ENCODE measurements around the gene C17orf113.
A peak's percentile ranks its signal among the peaks of the same experiment; 100 is the strongest.

C17orf113 gene

DNA sequence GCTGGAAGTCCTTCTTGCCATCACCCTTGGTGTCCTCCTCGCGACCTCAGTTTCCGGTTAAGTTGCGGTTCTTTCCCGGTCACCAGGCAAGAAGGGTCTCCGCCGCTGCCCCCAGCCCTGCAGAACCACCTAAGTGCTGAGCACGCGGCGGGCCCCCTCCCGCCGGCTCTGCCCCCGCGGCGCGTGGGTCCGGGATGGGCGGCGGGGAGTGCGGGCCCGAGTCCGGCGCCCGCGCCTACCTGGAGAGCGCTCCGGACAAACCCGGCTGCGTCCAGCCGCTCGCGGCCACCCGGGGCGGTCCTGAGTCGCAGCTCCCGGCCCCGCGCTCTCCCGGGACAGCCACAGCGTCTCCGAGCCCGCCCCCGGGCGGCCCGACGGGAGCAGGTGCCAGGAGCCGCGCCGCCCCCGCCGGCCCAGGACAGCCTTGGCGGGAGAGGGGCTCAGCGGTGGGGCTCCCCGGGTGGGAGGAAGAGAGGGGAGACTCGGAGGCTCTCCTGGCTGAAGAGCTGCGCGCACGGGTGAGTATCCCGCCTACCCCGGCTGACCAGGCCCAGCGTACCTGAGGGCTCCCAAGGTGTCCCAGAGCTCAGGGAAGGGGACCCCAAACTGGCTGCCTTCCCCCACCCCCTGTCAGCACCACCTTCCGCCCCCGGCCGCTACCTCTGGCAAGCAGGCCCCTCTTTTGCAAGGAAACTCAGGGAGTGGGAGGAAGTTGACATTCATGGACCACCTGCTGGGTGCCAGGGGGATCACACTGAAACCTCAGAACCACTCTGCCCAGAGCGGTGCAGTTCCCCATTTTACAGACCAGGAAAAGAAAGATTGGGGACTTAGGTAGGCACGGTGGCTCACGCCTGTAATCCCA lies 22.2 kb upstream of the C17orf113 start:
- DNase-seq, result no peak

DNA sequence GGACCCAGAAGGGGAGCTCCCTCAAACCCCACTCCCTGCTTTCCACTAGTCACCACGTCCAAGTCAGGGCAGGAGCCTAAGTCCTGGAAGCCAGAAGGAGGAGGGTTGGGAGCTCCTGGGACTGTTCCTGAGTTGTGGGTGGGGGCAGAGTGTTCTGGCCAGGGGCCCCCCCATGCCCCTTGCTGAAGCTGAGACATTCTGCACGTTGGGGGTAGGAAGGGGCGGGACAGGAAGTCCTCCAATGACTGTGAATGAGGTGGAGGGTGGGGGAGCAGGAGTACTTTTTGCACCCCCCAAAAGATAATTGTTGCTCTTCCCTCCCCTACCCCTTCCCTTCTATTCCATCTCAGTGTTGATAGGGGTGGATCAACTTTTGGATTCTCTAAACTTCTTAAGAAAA lies 21.4 kb upstream of the C17orf113 start:
- DNase-seq, result no peak

DNA sequence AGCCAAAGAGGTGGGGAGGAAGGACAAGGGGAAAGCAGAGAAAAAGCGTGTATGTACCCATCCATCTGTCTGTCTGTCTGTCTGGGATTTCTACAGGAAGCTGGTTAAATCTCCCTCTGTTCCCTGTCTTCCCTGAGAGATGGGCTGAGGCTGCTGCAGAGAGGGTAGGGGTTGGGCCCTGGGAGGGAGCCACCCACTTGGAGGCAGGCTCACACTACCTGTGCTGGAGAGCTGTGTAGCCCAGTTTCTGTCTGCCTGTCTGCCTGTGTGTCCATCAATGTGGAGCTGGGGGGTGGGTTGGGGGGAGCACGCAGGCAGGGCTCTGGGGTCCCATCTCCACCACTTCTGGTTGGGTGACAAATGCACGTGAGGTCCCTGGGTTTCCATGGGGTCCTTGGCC lies 18.6 kb upstream of the C17orf113 start:
- no peak for DNase-seq

DNA sequence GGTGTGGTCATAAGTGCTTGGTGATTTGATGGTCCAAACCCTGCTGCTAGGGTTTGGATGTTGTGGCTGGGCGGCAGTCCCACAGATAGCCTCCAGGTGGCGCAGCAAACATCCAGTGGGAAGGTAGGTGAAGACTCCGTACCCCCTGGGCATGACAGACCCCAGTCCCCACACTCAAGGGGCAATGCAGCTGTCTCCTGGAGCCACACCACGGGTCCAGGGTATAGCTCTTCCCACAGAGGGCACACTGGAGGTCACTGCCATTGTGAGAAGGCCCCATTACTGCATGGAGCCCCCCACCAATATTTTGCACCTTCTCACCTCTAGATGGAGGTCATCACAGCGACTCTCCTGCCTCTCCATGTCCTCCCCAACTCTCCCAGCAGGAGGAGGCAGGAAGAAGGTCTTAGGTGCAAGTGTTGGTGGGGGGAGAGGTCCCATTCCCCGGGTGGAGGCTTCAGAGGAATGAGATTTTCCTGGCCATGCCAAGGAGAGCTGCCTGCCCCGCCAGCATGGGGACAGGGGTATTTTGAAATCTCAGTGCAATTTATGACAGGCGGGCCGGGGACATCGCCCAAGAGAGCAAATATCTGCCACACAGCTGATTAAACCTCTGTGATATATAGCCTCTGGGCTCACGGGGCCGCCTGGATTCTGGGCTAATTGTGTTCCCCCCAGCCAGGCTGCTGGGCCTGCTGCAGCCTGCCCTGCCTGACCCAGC lies 17.1 kb upstream of the C17orf113 start:
- DNase-seq, result peak; percentile 76 to 82

DNA sequence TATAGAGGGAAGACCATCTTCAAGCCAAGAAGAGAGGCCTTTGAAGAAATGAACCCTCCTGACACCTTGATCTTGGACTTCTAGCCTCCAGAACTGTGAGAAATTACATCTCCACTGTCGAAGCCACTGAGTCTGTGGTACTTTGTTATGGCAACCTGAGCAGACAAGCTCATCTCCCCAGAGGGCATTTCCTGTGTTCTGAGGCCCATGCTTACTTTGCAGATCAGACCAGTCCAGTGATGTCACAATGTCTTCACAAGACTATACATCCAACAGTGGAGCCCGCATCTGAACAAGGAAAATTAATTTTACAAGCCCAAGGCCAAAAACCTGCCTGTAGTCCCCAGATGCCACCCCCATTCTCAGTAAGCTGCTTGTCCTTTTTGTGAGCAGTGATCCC lies 14.8 kb upstream of the C17orf113 start:
- DNase-seq, result no peak

DNA sequence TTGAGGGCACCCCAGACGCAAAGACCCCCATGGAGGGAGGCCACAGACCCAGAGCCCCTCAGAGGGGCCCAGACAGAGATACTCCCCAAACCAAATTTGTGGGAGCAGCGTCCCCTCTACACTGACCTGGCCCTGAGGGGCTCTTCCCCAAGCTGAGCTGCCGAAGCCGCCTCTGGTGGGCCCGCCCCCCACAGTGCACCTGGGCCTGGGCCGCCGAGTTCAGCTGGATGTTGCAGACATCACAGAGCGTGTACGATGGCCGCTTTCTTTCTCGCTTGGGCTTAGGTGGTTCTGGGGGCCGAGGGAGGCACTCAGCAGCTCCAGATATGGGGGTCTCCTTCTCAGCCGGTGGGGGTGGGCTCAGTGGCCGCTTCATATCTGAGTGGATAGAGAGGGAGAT lies 12.3 kb upstream of the C17orf113 start:
- no peak for DNase-seq

DNA sequence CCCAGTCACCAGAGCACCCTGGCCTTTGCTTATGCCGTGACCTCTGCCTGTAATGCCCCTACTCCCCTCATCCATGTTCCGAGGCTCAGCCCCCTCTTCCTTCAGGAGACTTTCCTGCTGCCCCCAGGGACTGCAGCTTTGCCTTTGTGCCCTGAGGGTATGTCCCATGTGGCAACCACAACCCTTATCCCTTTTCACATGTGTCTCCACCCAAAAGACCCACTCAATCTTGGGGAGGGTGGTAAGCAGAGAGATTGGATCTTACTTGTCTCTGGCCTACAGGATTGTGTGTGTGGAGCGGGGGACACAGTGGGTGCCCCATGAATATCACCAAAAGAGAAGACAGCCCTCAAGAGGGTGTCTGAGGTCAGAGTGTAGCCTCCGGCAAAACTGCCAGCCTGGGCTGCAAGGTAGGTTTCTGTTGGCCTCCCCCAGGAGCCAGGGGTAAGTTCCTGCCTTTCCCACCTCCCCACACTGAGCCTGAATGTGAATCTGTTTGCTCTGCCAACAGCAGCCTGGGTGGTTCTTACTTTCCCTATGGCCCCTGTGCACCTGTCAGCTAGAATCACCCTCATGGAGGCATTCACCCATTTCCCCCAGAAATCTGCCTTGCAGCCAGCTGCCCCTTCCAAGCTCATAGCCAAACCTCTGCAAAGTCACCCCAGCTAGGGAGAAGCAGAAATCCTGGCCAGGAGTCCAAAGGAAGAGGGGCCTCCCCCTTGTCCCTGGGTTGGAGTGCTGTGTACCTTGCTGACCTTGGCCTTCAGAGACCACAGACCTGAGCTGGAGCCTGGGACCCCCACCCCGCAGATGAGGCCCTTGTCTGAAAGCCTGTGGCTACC lies 11.5 kb upstream of the C17orf113 start:
- no peak for DNase-seq

DNA sequence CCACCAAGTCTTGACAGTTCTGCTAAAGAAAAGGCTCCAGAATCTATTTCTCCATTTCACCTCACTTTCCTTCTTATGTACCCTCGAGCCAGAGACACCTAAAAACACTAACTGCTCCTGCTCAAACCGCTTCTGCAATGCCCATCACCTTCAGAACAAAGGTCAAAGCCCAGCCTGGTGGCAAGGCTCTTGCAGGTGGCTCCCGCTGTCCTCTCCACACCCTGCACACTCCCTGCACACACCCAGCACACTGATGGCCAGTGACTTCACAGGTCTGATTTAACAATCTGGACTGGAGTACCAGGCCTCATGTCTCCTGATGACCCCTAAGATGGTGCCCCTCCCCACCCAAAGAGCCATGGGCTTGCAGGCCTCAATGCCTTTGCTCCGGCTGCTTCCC lies 9.8 kb upstream of the C17orf113 start:
- DNase-seq, result no peak

DNA sequence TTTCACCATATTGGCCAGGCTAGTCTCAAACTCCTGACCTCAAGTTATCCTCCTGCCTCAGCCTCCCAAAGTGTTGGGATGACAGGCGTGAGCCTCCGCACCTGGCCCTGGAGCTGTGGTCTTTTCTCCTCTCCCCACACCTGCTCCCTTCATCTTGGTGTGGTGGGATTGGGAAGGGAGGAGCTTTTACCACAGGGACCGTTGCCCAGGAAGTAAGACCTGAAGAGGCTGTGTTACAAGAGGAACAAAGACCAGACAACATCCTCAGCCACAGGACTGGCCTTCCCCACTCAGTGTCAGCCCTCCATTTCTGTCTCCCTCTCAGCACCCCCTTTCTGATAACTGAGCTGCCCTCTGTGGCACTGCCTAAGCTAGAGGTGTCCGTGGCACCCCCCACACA lies 9.4 kb upstream of the C17orf113 start:
- no peak for DNase-seq

DNA sequence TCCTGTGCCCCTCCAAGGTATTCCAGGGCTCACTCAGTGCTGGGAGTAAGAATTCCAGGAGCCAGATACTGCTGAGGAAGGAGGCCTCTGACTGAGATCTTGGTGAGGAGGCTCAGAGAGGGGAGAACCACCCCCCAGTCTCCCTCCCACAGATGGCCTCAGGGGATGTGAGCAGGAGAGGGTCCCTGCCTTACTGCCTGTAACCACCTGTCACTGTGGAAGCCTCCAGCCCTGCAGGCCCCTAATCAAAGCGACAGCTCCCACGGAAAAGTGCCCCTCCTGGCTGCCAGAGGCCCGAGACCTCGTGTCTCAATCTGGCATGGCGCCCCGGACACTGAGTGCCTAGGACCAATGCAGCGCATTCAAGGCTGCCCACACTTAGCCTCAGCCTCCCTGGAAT lies 7.7 kb upstream of the C17orf113 start:
- no peak for DNase-seq

DNA sequence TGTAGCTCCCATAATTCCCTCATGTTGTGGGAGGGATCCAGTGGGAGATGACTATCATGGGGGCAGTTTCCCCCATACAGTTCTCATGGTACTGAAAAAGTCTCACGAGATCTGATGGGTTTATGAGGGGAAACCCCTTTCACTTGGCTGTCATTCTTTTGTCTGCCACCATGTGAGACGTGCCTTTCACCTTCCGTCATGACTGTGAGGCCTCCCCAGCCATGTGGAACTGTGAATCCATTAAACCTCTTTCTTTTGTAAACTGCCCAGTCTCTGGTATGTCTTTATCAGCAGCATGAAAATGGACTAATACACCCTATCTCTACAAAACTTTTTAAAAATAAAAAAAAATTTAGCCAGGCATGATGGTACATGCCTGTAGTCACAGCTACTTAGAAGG lies 6.2 kb upstream of the C17orf113 start:
- DNase-seq, result no peak

DNA sequence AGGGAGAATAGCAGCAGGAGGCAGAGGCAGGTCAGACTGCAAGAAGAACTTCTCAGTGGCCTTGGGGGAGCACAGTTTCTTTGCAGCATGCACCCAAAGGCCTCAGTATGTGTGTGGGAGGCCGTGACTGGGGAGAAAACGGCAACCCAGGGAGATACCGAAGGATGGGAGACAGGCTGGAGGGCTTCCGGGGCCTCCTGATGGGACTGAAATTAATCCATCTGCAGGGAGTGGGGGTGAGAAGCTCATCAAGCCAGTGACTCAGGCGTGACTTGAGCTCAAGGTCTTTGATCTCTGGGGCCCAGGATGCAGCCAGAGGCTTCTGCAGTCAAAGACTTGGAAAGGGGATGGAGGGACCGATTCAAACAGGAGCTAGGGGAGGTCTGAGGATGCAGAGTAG lies 5.1 kb upstream of the C17orf113 start:
- no peak for DNase-seq

DNA sequence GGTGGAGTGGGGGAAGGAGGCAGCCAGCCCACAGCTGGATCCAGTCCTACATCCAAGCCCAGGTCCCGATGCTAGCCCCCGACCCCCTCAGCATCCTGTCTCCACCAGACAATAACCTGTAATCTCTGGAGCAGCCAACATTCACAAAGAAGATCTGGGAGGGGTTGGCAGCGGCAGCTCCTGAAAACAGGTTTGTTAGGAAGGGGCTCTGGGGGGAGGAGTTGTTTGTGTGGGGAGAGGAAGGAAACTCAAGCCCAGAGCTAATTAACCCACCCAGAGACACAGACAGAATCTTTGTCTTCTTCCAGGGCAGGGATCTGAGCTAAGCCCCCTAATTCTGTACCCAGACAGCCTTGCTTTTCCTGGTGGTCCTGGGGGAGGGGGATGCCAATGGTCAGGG lies 4.6 kb upstream of the C17orf113 start:
- no peak for DNase-seq

DNA sequence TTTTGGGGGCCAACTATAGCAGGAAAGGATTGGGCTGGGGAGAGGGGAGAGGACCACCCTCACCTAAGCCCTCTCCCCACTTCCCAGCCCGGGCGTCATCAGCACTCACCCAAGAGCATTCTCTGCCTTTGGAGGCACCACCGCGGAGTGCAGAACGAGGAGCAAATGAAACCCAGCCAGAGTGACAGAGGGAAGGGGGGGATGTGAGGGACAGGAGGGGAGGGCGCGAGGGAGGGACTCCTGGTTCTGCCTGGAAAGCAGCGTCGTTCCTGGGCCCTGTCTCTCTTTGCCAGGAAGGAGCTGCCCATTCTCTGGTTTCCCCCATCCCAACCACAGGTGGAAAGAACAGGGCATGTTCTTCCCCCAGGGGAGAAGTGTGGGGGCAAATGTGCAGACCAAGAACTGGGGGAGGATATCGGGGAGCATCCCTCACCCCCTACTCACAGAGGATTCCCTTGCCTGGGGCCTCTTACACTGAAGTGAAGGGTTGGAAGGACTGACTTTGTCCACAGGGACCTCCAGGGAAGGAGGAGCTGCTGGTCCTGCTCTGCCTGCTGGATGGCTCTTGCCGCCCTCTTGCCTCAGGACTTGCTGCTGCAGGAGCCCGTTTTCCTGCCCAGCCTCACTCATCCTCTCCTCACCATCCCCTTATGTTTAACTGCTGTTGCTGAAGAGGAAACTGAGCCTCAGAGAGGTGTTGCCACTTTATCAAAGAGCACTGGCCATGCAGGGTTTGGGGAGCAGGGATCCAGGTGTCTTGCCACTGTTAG lies 3.5 kb upstream of the C17orf113 start:
- no peak for DNase-seq

DNA sequence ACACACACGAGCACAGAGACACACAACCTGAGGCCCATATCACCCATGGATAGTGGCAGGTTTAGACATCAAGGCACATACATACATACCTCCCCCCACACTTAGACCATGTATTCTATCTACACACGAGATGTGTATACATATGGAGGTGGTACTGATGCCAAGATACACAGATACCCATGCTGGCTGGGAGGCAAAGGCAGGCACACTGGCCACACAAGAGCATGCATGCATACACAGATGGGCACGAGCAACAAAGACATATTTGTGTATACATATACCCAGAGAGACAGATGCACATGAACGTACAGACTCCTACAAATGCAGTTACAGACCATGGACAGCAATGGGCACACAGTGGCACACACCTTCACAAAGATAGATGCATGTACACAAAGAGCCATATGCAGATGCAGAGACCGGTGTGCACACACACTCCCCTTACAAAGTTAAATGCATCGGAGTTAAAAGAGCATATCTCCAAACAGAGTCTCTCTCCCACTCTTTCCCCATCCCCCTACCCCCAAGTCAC lies 2.0 kb upstream of the C17orf113 start:
- DNase-seq, result no peak

DNA sequence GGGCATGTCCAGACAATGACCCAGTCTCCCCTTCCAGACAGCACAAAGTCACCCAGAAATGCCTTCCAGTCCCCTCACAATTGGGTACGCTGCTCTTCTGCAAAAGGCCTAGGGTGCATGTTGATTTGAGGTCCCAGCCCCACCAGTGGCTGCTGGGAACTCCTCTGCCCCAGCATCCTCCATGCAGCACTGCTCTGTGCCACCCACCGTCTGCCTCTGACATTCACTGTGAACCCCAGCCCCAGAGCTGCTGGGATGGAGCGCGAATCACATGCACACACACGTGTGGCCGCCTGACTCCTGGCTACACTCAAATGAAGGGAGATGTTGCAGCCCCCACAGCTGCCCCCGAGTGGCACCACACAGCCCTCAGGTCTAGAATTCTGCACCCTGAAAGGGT lies 1.2 kb upstream of the C17orf113 start:
- DNase-seq, result no peak

DNA sequence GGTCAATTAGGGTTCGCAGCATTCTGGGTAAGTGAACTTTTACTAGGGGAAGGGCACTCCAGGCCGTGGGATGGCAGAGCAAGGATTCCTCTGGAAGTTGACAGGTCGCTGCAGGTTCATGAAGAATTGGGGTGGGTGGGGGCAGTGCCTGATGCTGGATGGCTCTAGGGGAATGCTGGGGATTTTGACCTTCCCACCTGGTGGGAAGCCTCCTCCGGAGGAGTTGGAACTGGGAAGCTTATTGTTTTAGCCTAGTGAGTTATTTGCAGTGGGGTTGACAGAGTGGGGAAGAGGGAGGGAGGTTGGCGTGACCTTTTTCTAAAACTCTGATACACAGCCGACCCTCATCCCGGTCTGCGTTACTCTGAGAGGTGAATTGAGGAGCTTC lies 606 bp upstream of the C17orf113 start:
- DNase-seq, result no peak

DNA sequence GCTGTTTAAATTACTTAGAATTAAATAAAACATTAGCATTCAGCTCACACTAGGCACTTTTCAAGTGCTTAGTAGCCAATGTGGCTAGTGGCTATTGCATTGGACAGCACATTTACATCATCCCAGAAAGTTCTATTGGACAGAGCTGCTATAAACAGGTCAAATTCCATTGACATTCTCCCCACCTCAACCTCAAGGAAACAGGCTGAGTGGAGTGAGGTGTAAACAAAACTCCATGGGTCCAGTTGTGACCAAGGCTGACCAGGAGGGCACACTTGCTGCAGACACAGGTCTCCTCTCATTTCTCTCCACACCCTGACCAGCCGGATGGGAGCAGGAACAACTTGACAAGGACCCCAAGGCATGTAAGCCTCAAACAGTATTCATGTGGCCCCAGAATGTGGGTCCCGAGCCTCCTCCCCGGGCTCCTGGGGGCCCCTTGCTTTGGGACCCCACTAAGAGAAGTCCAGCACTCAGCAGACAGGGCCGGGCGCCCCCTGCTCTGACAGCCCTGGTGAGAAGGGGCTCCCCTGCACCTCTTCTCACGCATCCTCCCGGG lies 488 bp downstream of the C17orf113 start:
- DNase-seq, result no peak

DNA sequence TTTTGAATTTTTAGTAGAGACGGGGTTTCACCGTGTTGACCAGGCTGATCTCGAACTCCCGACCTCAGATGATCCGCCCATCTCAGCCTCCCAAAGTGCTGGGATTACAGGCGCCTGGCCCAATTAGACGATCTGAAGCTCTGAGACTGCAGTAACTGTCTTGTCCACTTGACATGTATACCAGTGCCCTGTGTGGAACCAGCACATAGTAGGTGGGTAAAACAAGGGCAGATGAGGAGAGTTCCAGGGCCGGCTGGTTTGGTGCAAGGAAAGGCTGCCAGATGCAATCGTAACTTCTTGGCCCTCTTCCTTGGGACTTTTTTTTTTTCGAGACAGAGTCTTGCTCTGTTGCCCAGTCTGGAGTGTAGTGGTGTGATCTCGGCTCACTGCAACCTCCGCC lies 3.1 kb downstream of the C17orf113 start:
- DNase-seq, result no peak

DNA sequence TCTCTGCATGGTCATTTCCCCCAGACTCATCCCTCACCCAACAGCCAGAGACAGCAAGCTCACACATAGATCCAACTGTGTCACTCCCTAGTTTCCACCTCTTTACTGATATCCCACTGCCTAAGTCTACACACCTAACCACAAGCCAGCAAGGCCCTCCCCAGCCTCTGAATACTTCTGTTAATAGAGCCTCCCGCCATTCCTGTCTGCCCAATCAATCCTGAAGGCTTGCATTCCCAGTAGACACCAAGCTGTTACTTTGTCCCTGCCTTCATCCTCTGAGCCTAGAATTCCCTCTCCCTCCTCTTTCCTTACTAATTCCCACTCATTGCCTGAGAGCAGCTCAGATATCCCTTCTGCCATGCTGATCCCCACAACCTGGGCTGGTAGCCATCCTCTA lies 4.7 kb downstream of the C17orf113 start:
- no peak for DNase-seq

DNA sequence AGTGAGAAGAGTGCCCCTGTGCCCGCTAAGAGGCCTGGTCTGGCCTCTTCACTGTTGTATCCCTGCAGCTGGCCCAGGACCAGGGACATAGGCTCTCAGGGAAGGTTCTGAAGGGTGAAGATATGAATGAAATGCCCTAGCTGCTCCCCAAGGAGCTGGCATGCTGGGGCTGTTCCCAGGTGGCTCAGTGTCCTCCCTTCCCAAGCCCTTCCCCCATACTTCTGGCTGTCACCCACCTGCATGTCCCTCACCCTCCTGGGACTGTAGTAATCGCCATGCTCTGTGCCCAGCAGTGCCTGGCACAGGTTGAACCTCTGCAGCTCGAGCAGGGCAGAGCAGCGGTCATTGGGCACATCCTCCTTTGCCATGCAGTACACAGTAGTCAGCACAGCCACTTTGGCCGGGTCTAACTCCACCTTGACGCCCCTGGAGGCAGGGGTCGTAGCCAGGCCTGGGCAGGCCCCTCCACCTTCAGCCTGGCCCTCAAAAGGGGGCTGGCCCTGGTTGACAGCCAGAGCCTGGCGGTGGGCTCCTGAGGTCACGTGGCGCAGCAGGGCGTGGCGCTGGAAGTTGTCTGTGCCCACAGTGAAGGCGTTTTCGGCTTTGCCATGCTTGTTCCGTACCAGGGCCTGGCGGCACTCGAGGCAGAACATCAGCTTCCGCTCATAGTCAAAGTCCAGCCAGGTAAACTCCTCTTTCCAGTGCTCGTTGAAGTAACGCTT lies 7.6 kb downstream of the C17orf113 start:
- DNase-seq, result no peak

DNA sequence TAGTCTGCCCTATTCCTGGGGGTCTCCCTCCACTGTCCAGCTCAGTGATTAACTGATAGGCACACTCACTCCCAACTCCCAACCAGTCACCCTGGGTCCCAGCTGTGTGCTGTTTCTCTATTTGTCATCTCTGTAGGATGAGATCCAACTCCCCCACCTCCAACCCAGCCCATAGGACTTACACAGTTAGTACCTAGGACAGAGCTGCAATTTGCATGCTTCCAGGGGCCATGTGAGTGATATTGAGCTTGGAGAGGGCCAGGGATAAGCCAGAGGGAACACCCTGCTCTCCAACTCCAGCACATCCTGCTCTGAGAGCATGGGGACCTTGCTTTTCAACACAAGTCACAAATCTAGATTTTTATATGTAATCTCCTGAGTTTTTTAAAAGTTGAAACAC lies 8.8 kb downstream of the C17orf113 start:
- no peak for DNase-seq
